ENCODE data around the gene C17orf75.
"Not testable (repeated sequence)": the region's sequence is repeated elsewhere in the genome, so short reads cannot be mapped to it uniquely, and the experiment has no call there.

The C17orf75 gene, protein sequence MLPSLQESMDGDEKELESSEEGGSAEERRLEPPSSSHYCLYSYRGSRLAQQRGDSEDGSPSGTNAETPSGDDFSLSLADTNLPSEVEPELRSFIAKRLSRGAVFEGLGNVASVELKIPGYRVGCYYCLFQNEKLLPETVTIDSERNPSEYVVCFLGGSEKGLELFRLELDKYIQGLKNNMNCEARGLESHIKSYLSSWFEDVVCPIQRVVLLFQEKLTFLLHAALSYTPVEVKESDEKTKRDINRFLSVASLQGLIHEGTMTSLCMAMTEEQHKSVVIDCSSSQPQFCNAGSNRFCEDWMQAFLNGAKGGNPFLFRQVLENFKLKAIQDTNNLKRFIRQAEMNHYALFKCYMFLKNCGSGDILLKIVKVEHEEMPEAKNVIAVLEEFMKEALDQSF

GRCh38 chr17:32341857-32342602 lies at the start of gene C17orf75:
Gene C17orf75, minus strand, starts transcription at chr17:32342173. Its CDS starts 34 bp downstream, at chr17:32342139.
- H3K9me3 Mint-ChIP-seq: no peaks in the 10 kb centered on the region
- H3K4me3 Mint-ChIP-seq: peak within 1 kb of the TSS; percentile 96
- H3K4me1 Mint-ChIP-seq (ENCODE audit: low read depth): peaks cover 28% of the 10 kb centered on the region
- H3K27me3 Mint-ChIP-seq: no peaks in the 10 kb centered on the region
- peak within 1 kb of the TSS; percentile 97 for H3K27ac Mint-ChIP-seq
- H3K36me3 Mint-ChIP-seq (ENCODE audit: low read depth): peaks cover 10% of the 10 kb centered on the region

DNA sequence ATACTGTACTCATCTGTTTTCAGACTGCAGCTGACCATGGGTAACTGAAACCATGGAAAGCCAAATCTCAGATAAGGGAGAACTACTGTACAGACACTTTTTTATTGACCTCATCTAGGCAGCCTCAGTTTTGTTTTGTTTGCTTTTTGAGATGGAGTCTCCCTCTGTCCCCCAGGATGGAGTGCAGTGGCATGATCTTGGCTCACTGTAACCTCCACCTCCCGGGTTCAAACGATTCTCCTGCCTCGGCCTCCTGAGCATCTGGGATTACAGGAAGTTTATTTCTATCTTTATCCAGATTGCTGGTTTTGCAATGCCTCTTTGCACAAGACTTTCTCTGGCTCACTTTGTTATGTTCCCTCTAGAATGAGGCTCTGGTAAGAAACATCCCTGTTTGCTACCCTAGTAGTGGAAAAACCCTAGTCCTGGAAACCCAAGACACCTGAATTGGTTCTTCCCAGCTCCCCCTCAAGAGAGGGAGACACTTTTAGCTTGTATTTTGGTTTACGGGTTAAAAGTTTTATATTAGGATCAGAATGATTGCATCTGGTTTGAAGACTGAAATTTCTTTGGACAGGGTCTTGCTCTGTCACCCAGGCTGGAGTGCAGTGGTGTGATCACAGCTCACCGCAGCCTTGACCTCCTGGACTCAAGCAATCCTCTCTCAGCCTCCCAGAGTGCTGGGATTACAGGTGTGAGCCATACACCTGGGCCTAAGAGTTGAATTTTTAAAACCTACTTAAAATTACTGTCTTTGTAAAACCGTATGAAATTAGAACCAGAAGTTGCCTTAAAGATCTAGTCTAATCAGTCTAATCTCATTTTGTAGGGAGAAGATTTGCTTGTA lies 46.9 kb upstream of the C17orf75 start:
- Mint-ChIP-seq H3K4me1 (ENCODE audit: low read depth) (peaks cover 5% of the 10 kb centered on the region), H3K4me3 (no peak overlapping the region), H3K36me3 (ENCODE audit: low read depth) (peaks cover 18% of the 10 kb centered on the region), H3K9me3 (no peaks in the 10 kb centered on the region), H3K27ac (no peak overlapping the region), H3K27me3 (no peaks in the 10 kb centered on the region)

- not testable (repeated sequence) for H3K9me3 Mint-ChIP-seq; H3K4me3 Mint-ChIP-seq; H3K27me3 Mint-ChIP-seq; H3K27ac Mint-ChIP-seq; H3K4me1 Mint-ChIP-seq (ENCODE audit: low read depth)
- H3K36me3 Mint-ChIP-seq (ENCODE audit: low read depth): peaks cover 18% of the 10 kb centered on the region
Measured at GRCh38 chr17:32388128-32388527, 46.2 kb upstream of the C17orf75 start.

- H3K9me3 Mint-ChIP-seq: no peaks in the 10 kb centered on the region
- no peak overlapping the region for H3K27ac Mint-ChIP-seq
- H3K4me1 Mint-ChIP-seq (ENCODE audit: low read depth): peaks cover 11% of the 10 kb centered on the region
- H3K4me3 Mint-ChIP-seq: no peak overlapping the region
- peaks cover 31% of the 10 kb centered on the region for H3K36me3 Mint-ChIP-seq (ENCODE audit: low read depth)
- H3K27me3 Mint-ChIP-seq: no peaks in the 10 kb centered on the region
Measured at GRCh38 chr17:32386844-32387243, 44.9 kb upstream of the C17orf75 start.

- Mint-ChIP-seq H3K4me1 (ENCODE audit: low read depth) (peaks cover 11% of the 10 kb centered on the region), H3K27ac (no peak overlapping the region), H3K4me3 (no peak overlapping the region), H3K27me3 (no peaks in the 10 kb centered on the region), H3K9me3 (no peaks in the 10 kb centered on the region), H3K36me3 (ENCODE audit: low read depth) (peaks cover 39% of the 10 kb centered on the region)
Measured at GRCh38 chr17:32385971-32386370, 44.0 kb upstream of the C17orf75 start.

DNA sequence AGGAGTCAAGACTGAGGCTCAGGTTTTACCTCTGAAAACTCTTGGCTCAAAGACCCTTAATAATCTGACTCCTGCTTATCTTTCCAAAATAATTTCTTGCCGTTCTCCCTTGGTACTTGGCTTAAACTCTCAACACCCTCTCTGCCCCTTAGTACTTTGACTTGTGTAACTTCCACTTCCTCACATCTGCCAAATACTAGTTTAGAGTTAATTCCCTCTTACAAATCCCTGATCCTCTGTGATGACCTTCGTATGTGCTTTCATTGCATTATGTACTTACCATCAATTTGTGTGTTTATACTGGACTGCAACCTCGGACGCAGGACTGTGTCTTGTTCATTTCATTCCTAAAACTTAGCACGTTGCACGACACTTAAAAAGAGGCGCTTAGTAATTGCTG lies 43.1 kb upstream of the C17orf75 start:
- Mint-ChIP-seq H3K4me3 (no peak overlapping the region), H3K27me3 (no peaks in the 10 kb centered on the region), H3K27ac (no peak overlapping the region), H3K9me3 (no peaks in the 10 kb centered on the region), H3K36me3 (ENCODE audit: low read depth) (peaks cover 48% of the 10 kb centered on the region), H3K4me1 (ENCODE audit: low read depth) (peaks cover 11% of the 10 kb centered on the region)

- peaks cover 11% of the 10 kb centered on the region for H3K4me1 Mint-ChIP-seq (ENCODE audit: low read depth)
- no peaks in the 10 kb centered on the region for H3K27me3 Mint-ChIP-seq
- no peaks in the 10 kb centered on the region for H3K9me3 Mint-ChIP-seq
- peaks cover 53% of the 10 kb centered on the region for H3K36me3 Mint-ChIP-seq (ENCODE audit: low read depth)
- no peak overlapping the region for H3K27ac Mint-ChIP-seq
- no peak overlapping the region for H3K4me3 Mint-ChIP-seq
Measured at GRCh38 chr17:32383926-32384434, 42.0 kb upstream of the C17orf75 start.

DNA sequence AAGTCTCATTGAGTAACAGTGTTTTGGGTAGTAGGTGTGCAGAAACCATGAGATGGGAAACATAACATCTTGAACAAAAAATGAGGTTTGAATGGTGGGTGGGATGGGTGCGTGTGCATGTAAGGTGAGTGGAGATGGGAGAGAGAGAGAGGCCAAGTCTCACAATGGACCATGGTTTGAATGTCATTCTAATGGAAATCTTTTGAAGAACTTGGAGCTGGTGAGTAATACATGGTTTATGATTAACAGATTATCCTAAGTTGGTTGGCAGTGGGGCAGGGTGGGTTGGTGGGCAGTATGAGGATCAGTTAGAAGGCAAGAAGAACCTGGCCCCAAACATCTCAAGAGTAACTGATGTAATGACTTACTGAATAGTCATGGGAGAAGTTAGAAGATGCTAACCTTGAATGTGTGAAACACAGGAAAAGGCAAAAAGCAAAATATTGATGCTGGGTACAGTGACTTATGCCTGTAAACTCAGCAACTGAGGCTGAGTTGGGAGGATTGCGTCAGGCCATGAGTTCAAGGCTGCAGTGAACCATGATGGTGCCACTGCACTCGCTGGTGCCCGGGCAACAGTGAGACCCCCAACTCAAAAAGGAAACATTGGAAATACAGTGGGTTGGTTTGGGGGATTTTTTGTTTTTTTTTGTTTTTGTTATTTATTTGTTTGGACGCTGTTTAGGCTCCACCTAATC lies 40.7 kb upstream of the C17orf75 start:
- peaks cover 58% of the 10 kb centered on the region for H3K36me3 Mint-ChIP-seq (ENCODE audit: low read depth)
- peak overlapping the region; percentile 79 for H3K27ac Mint-ChIP-seq
- H3K9me3 Mint-ChIP-seq: no peaks in the 10 kb centered on the region
- H3K4me1 Mint-ChIP-seq (ENCODE audit: low read depth): peaks cover 11% of the 10 kb centered on the region
- H3K27me3 Mint-ChIP-seq: no peaks in the 10 kb centered on the region
- no peak overlapping the region for H3K4me3 Mint-ChIP-seq

GRCh38 chr17:32370426-32370825 lies 28.5 kb upstream of the C17orf75 start:
- H3K9me3 Mint-ChIP-seq: no peaks in the 10 kb centered on the region
- H3K27me3 Mint-ChIP-seq: no peaks in the 10 kb centered on the region
- peaks cover 42% of the 10 kb centered on the region for H3K4me1 Mint-ChIP-seq (ENCODE audit: low read depth)
- no peak overlapping the region for H3K4me3 Mint-ChIP-seq
- no peak overlapping the region for H3K27ac Mint-ChIP-seq
- H3K36me3 Mint-ChIP-seq (ENCODE audit: low read depth): peaks cover 76% of the 10 kb centered on the region

DNA sequence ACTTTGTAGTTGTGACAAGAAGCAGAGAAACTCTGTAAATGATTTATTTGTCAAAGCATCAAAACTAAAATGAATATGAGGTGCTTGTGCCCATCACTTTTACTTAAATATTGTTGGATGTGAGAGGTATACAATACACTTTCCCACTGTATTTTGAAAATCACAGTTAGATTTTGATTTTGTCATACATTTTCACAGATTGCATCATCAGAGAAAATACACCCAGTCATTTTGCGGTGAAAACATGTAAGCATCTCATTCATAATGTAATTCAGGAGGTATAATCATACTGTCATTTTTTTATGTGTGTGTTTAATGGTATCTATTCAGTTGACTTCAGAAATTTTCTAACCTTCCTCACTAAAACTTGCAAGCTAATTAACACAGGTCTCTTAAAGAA lies 19.3 kb upstream of the C17orf75 start:
- Mint-ChIP-seq H3K27me3 (no peaks in the 10 kb centered on the region), H3K36me3 (ENCODE audit: low read depth) (peaks cover 78% of the 10 kb centered on the region), H3K27ac (peak overlapping the region; percentile 8), H3K9me3 (no peaks in the 10 kb centered on the region), H3K4me1 (ENCODE audit: low read depth) (peaks cover 46% of the 10 kb centered on the region), H3K4me3 (no peak overlapping the region)

DNA sequence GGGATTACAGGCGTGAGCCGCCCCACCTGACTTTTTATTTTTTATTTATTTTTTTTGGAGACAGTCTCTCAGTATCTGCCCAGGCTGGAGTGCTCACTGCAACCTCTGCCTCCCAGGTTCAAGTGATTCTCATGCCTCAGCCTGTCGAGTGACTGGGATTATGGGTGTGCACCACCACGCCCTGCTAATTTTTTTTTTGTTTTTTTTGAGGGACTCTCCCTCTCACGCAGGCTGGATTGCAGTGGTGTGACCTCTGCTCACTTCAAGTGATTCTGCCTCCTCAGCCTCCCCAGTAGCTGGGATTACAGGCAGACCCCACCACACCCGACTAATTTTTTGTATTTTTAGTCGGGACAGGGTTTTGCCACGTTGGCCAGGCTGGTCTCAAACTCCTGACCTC lies 15.6 kb upstream of the C17orf75 start:
- Mint-ChIP-seq H3K4me1 (ENCODE audit: low read depth) (peaks cover 65% of the 10 kb centered on the region), H3K4me3 (no peak overlapping the region), H3K27ac (no peak overlapping the region), H3K27me3 (no peaks in the 10 kb centered on the region), H3K36me3 (ENCODE audit: low read depth) (peaks cover 74% of the 10 kb centered on the region), H3K9me3 (no peaks in the 10 kb centered on the region)

GRCh38 chr17:32356750-32357149 lies 14.8 kb upstream of the C17orf75 start:
- no peak overlapping the region for H3K27ac Mint-ChIP-seq
- no peaks in the 10 kb centered on the region for H3K27me3 Mint-ChIP-seq
- peaks cover 74% of the 10 kb centered on the region for H3K36me3 Mint-ChIP-seq (ENCODE audit: low read depth)
- peak overlapping the region; percentile 7 for H3K4me3 Mint-ChIP-seq
- H3K4me1 Mint-ChIP-seq (ENCODE audit: low read depth): peaks cover 66% of the 10 kb centered on the region
- H3K9me3 Mint-ChIP-seq: no peaks in the 10 kb centered on the region

DNA sequence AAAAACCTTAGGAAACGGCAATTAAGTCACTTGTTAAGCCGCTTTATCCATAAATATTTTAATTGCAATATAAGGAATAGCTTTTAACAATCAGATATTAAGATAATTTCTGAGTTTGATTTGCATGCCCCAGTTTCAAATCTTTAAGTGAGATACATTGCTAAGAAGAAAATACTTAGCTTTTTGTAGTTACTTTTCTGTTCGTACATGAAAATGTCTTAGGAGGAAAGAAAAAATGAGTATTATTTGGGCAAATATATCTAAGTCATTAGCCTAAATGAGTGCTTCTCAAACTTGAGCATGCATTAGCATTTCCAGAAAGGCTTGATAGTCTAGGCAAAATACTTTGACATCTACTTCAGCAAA lies 14.4 kb upstream of the C17orf75 start:
- Mint-ChIP-seq H3K4me1 (ENCODE audit: low read depth) (peaks cover 66% of the 10 kb centered on the region), H3K27ac (no peak overlapping the region), H3K36me3 (ENCODE audit: low read depth) (peaks cover 74% of the 10 kb centered on the region), H3K27me3 (no peaks in the 10 kb centered on the region), H3K4me3 (peak overlapping the region; percentile 7), H3K9me3 (no peaks in the 10 kb centered on the region)

- no peaks in the 10 kb centered on the region for H3K9me3 Mint-ChIP-seq
- peaks cover 70% of the 10 kb centered on the region for H3K36me3 Mint-ChIP-seq (ENCODE audit: low read depth)
- H3K4me1 Mint-ChIP-seq (ENCODE audit: low read depth): peaks cover 62% of the 10 kb centered on the region
- peak overlapping the region; percentile 48 for H3K4me3 Mint-ChIP-seq
- peak overlapping the region; percentile 77 for H3K27ac Mint-ChIP-seq
- H3K27me3 Mint-ChIP-seq: no peaks in the 10 kb centered on the region
Measured at GRCh38 chr17:32355649-32356377, 13.8 kb upstream of the C17orf75 start.

Data from stimulated activated naive CD8-positive, alpha-beta T cell treated with anti-CD3 and anti-CD28 coated beads, Interleukin-15, Interleukin-2, amounts not matched to agents 100 ng/mL and 50 ng/mL, for 24 hours (primary cell).